OCI-LY1 (cell line): Measurements from ENCODE around the gene ENPP4.

Experiments
- H2AFZ ChIP-seq: fragments of 200-600 bp; sonication (generic), shearing (Covaris generic); 2 replicates; pipeline ENCODE4 v1.6.0; 2014; ENCODE audit warnings: antibody characterized with exemption, mild to moderate bottlenecking, low read length
- H3F3A ChIP-seq: fragments of 200-600 bp; sonication (generic), shearing (Covaris generic); 2 replicates; pipeline ENCODE4 v1.6.0; 2014; ENCODE audit warnings: mild to moderate bottlenecking, antibody characterized with exemption, low read length, moderate library complexity; ENCODE audit not compliant: insufficient read depth
- H3K27ac ChIP-seq: fragments of 200-600 bp; sonication (generic); 2 replicates; pipeline ENCODE4 v1.5.1; 2014; ENCODE audit warnings: low read length, mixed run types, mild to moderate bottlenecking, low read depth; ENCODE audit not compliant: poor library complexity, severe bottlenecking
- H3K27me3 ChIP-seq: fragments of 200-600 bp; sonication (generic); 2 replicates; pipeline ENCODE4 v1.6.0; 2014; ENCODE audit warnings: antibody characterized with exemption, mild to moderate bottlenecking, low read length, moderate library complexity; ENCODE audit not compliant: insufficient read depth
- H3K36me3 ChIP-seq: fragments of 200-600 bp; sonication (generic); 2 replicates; pipeline ENCODE4 v1.6.1; 2014; ENCODE audit warnings: mild to moderate bottlenecking, antibody characterized with exemption, low read length, moderate library complexity, mixed read lengths; ENCODE audit not compliant: insufficient read depth
- H3K4me1 ChIP-seq: fragments of 200-600 bp; sonication (generic); 2 replicates; pipeline ENCODE4 v1.5.1; 2014; ENCODE audit warnings: mild to moderate bottlenecking, low read length, moderate library complexity; ENCODE audit not compliant: insufficient read depth, severe bottlenecking
- H3K4me2 ChIP-seq: fragments of 200-600 bp; sonication (generic), shearing (Covaris generic); 2 replicates; pipeline ENCODE4 v1.6.1; 2014; ENCODE audit warnings: low read length
- H3K4me3 ChIP-seq: fragments of 200-600 bp; sonication (generic); 2 replicates; pipeline ENCODE4 v1.5.1; 2014; ENCODE audit warnings: low read length, low read depth, mild to moderate bottlenecking, mixed read lengths; ENCODE audit not compliant: poor library complexity, severe bottlenecking
- H3K79me2 ChIP-seq: fragments of 200-600 bp; shearing (Covaris generic); 2 replicates; pipeline ENCODE4 v1.6.1; 2016; ENCODE audit warnings: mixed run types, low read length, mixed read lengths; ENCODE audit not compliant: insufficient read depth
- H3K9ac ChIP-seq: fragments of 200-600 bp; sonication (generic), shearing (Covaris generic); 2 replicates; pipeline ENCODE4 v1.6.1; 2014; ENCODE audit warnings: mild to moderate bottlenecking, low read length, mixed read lengths
- H3K9me2 ChIP-seq: fragments of 200-600 bp; sonication (generic), shearing (Covaris generic); 2 replicates; pipeline ENCODE4 v1.6.1; 2014; ENCODE audit warnings: low read depth, mild to moderate bottlenecking, low read length, mixed read lengths
- H3K9me3 ChIP-seq: fragments of 200-600 bp; shearing (Covaris generic); 2 replicates; pipeline ENCODE4 v1.6.1; 2014; ENCODE audit warnings: low read length, mixed read lengths
- H4K20me1 ChIP-seq: fragments of 200-600 bp; sonication (generic), shearing (Covaris generic); 2 replicates; pipeline ENCODE4 v1.6.0; 2016; ENCODE audit warnings: mild to moderate bottlenecking, low read length; ENCODE audit not compliant: insufficient read depth
- CTCF ChIP-seq: fragments of 200-600 bp; sonication (generic), shearing (Covaris generic); IDR thresholded peaks from 2 replicates; pipeline ENCODE4 v1.5.1; 2017; ENCODE audit warnings: mild to moderate bottlenecking, antibody characterized with exemption, low read length, moderate library complexity, mixed read lengths
- EZH2 ChIP-seq: fragments of 200-600 bp; sonication (generic), shearing (Covaris generic); IDR thresholded peaks from 2 replicates; pipeline ENCODE4 v1.8.0; 2017; ENCODE audit warnings: borderline replicate concordance, mixed run types, mild to moderate bottlenecking, antibody characterized with exemption, low read length, moderate library complexity, mixed read lengths

ENPP4 gene

DNA sequence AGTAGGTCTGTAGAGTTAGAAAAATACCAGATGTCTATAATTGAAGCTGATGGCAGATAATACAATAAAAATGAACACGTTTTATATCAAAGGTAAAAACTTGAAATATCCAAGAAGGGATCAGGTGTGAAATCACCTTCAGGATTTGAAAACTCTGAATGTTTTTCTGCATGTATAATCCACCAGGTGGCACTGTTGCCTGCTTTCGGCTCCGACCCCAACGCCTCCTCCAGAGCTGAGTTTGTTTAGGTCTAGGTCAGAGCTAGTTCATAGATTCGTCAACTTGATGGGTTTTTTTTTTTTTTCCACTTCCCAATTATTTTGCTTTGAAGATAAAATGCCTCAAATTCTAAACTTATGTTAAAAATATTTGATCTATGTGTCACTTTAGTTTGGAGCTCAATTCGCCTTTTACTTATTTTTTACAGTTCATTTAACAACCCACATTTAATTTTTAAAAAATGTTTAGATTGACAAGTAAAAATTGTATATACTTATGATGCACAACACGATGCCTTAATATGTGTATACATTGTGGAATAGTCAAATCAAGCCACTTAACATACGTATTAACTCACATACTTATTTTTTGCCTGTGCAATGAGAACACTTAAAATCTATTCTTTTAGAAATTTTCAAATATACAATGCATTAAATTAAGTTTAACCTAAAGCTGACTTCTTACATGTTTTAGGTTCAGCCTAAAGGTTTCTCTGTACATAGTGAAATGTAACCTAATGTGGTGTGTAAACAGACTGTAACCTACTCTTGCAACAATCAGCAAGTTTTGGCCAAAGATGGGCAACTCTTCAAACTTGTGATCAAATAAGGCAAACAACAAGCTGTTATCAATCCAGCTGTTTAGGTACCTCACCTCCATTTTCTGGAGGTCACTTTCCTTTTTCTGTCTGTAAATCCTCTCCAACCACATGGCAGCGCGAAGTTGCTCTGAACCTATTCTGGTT lies 39.4 kb upstream of the ENPP4 start:
- TF ChIP-seq EZH2 = no peak
- TF ChIP-seq CTCF = peak; percentile 70; the same call in 1 of the 2 replicates
- Histone ChIP-seq H3F3A (no peaks in the 10 kb centered on the region), H4K20me1 (no peaks in the 10 kb centered on the region), H3K9me3 (0 out of 2 replicates have a peak, but pooled peaks cover 2% of the 10 kb centered on the region), H3K9ac (no peak overlapping the region), H3K4me3 (no peak overlapping the region), H3K27ac (no peak overlapping the region), H3K27me3 (no peaks in the 10 kb centered on the region), H3K4me2 (no peak overlapping the region), H2AFZ (no peak overlapping the region), H3K79me2 (no peaks in the 10 kb centered on the region), H3K36me3 (no peaks in the 10 kb centered on the region), H3K4me1 (no peaks in the 10 kb centered on the region), H3K9me2 (no peaks in the 10 kb centered on the region)

- Histone ChIP-seq H3K36me3 (no peaks in the 10 kb centered on the region; the same call in 1 of the 2 replicates), H3K4me1 (no peaks in the 10 kb centered on the region), H3K4me2 (no peak overlapping the region), H3F3A (no peaks in the 10 kb centered on the region), H3K4me3 (no peak overlapping the region), H3K9me3 (0 out of 2 replicates have a peak, but pooled peaks cover 2% of the 10 kb centered on the region), H2AFZ (no peak overlapping the region), H3K27me3 (no peaks in the 10 kb centered on the region), H4K20me1 (no peaks in the 10 kb centered on the region), H3K27ac (no peak overlapping the region), H3K79me2 (no peaks in the 10 kb centered on the region), H3K9ac (no peak overlapping the region), H3K9me2 (no peaks in the 10 kb centered on the region)
- TF ChIP-seq CTCF = no peak
- TF ChIP-seq EZH2 = no peak
Measured at GRCh38 chr6:46091080-46091478, 38.7 kb upstream of the ENPP4 start.

- no peak overlapping the region for H3K4me3 ChIP-seq
- H3K9ac ChIP-seq = no peak overlapping the region
- TF ChIP-seq EZH2 = no peak
- TF ChIP-seq CTCF = no peak
- no peaks in the 10 kb centered on the region for H3F3A ChIP-seq
- H3K9me2 ChIP-seq = no peaks in the 10 kb centered on the region
- no peaks in the 10 kb centered on the region for H3K4me1 ChIP-seq
- no peaks in the 10 kb centered on the region for H4K20me1 ChIP-seq
- H3K4me2 ChIP-seq = no peak overlapping the region
- H3K27me3 ChIP-seq = no peaks in the 10 kb centered on the region
- no peak overlapping the region for H2AFZ ChIP-seq
- 0 out of 2 replicates have a peak, but pooled peaks cover 6% of the 10 kb centered on the region for H3K9me3 ChIP-seq
- no peaks in the 10 kb centered on the region; the same call in 1 of the 2 replicates for H3K36me3 ChIP-seq
- no peaks in the 10 kb centered on the region for H3K79me2 ChIP-seq
- H3K27ac ChIP-seq = no peak overlapping the region
Measured at GRCh38 chr6:46095251-46095650, 34.5 kb upstream of the ENPP4 start.
